Measurements from ENCODE around the gene CD247.

GRCh38 chr1:167566766-167567165 is 48.4 kb upstream of the CD247 start:
- no peak for TF ChIP-seq POLR2AphosphoS5 (IDR thresholded peaks at IDR 0.05)
- TF ChIP-seq CTCF (IDR thresholded peaks at IDR 0.05): no peak

Data from suprapubic skin (tissue), 3 donors.